Stimulated activated CD8-positive, alpha-beta memory T cell treated with anti-CD3 and anti-CD28 coated beads, Interleukin-7, amount 100 ng/mL, for 4 hours (primary cell): ENCODE data around the gene MEDAG.

Source experiments
- DNase-seq, 2 donors: peaks; one replicate each; pipeline ENCODE4 v3.0.0-alpha.2; 2020; ENCODE audit warnings: low read depth in 2 of 2

Gene MEDAG

GRCh38 chr13:30872685-30873461 lies 33.2 kb upstream of the MEDAG start:
- DNase-seq: no peak

DNA sequence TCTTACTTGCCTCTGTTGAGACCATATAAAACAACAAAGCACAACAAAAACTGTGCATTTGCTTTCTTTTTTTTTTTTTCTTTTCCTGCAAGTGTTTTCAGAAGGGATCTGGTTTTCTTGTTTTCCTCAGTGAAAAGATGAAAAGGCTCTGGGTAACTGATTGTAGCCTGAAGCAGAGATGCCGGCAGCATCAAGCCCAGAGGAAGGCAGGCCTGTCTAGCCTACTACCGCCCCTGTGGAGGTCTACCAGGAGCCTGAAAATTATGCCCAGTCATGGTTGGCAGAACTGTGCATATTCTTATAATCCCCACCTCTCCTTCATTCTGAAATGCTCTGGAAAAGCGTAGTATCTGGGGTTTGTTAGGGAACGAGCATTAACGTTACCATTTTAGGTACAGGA lies 32.6 kb upstream of the MEDAG start:
- DNase-seq: no peak

- no peak for DNase-seq
Measured at GRCh38 chr13:30874111-30874510, 32.0 kb upstream of the MEDAG start.

DNA sequence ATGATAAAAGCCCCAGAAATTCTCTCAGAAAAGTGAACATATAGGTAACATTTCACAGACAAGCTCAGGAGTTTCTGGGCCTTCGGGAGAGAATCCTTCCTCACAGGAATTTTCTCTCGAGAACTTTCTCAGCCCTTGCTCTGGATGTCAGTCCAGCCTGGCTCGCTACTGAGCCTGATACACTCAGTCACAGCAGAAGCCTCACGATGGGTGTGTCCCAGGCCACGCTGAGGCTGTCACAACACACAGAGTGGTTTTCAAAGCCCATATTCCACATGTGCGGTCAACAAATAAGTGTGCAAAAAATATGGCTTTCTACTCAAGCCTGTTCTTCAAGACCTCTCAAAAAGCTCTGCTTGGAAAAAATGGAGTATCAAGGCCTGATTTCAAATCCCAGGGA lies 31.5 kb upstream of the MEDAG start:
- DNase-seq: no peak

- DNase-seq: no peak
Measured at GRCh38 chr13:30877335-30877734, 28.7 kb upstream of the MEDAG start.

- no peak for DNase-seq
Measured at GRCh38 chr13:30880151-30880855, 25.8 kb upstream of the MEDAG start.

GRCh38 chr13:30880856-30881155 lies 25.3 kb upstream of the MEDAG start:
- no peak for DNase-seq

GRCh38 chr13:30881191-30881651 lies 24.9 kb upstream of the MEDAG start:
- no peak for DNase-seq

DNA sequence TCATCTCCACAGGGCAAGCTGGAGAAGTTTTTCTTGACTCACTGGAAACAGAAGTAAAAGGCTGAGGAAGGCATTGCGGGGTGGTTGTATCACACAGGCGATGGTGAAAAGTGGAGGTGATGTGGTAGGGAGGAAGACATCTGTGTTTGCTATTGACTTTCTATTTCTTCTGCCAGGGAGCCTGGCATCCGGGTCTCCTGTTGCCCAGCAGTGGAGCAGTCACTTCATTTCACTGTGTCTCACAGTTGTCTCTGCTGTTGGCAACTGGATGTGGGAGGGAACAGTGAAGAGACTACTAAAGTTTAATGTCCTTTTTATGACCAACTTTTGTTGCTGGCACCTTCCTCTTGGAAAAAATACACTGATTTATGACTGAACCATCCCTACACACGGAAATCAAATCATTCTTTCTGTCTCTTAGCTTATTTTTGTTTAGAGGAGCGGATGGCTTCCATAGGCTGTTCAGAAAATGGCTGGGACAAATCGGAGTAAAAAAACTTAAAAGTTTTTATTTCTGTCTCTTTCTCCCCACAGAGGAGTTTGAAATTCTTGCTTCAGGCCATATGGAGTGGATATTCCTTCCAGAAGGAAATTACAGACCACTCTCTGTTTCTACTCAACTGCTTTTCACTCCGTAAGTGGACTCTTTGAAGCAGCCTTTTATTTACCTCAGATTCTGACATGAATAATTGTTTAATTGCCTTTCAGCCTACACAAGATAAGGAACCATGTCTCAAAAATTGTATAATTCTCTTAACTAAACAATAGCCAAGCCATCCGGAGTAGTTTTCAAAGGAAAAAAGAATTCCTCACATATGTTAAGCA lies 23.8 kb upstream of the MEDAG start:
- no peak for DNase-seq

- no peak for DNase-seq
Measured at GRCh38 chr13:30882996-30883766, 22.9 kb upstream of the MEDAG start.

DNA sequence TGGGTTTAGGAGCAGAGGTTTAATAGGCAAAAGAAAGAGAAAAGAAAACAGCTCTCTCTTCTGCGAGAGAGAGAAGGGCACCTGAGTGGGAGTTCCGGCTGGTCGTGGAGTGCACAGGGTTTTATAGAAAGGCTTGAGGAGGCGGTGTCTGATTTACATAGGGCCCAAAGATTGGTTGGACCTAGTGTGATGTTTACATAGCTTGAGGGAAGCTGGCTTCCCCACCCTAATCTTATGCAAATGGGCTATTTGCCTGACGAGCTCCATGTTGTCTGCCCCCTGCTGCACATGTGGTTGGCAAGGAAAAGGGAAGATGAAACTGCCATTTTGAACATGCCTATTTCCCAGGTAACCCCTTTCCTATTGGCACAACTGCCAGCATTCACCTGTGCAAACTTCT lies 21.5 kb upstream of the MEDAG start:
- no peak for DNase-seq

DNA sequence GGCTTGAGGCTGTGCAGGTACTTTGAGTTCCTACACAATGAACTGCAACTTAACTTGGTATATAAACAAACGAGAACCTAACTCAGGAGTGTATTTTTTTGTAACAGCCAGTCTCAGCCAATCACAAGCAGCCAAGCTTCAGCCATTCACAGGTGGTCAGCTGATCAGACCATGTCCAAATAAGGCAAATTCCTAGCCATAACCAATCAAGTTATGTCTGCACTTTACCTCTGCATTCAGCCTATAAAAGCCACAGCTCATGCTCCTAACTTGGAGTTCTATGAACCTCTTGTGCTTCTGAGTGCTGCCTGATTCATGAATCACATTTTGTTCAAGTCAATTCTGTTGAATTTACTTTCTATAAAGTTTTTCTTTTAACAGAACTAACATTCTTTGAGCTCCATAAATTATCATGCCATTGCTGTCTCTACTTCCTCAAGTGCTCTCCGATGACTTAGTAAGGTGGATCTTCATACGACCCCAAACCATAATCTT lies 16.8 kb upstream of the MEDAG start:
- DNase-seq: no peak

- no peak for DNase-seq
Measured at GRCh38 chr13:30892966-30893365, 13.1 kb upstream of the MEDAG start.

- DNase-seq: no peak
Measured at GRCh38 chr13:30895773-30896172, 10.3 kb upstream of the MEDAG start.

DNA sequence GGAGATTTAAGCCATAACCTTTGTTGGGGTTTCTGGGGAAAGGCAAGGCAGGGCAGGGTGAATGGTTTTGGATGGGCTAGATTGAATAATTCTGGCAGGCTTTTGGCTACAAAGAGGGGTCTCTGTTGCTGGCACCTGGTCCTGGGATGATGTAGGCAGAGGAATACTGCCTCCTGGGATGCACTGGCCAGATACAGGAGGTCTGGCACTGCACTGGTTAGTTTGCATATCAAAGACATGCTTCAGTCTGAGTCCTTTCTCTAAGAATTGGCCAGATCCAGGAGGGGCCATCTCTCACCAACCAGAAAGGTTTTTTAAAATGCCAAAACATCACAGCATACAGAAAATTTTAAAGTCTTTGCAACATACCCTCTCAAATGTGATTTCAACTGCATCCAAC lies 8.0 kb upstream of the MEDAG start:
- DNase-seq: no peak

DNA sequence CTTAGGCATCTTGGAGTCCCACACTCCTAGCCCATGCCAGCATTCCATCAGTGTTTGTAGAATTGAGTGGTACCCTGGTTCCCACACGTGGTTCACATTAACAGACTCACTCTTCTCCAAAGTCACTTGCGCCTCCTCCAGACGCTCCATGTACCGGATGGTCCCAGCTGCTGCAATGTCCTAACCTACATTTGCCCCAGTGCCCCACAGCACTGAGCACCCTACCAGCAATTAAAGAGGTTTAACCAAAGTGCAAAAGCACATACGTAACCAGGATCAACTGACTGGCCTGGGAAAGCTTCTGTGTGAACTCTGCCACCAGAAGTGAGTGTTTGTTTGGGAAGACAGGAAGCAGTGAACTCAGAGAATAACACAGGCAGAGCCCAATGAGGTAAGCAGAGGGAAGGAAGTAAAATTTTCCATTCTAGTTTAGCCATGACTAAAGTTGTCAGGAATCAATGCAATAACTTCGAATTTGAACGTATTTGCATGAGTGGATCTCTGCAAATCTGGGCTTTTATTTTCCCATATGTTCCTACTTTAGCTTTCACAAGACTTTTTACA lies 7.3 kb upstream of the MEDAG start:
- no peak for DNase-seq

GRCh38 chr13:30900436-30900835 lies 5.6 kb upstream of the MEDAG start:
- no peak for DNase-seq

DNA sequence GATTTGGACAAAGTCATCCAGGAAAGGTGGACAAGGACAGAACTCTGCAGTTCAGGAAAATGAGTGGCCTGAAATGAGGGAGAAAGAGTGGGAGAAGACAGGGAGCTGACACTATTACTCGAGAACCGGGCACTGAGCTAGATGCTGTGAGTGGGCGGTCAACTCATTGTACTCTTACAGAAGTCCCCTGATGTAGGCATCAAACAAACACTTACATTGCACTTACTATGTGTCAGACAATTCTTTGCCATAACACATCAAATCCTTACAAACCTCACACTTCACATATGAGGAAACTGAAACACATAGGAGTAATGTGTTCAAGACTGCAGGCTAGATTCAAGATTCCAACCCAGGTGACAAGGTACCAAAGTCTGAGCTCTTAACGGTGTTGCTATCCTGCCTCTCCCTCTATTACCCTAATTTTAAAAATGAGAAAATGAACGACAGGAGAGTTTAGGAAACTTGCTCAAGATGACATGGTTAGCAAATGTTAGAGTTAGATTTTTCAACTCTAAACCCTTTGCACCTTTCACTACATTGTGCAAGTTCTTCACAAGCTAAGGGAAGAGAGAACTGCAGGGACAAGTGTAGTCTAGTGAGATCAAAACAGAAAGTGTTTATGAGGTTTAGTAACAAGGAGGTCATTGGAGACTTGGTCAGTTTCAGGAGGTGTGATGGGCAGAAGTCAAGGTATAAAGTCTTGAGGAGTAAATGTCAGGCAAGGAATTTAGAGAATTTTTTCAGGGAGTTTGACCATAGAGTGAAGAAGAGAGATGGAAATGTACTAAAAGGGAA lies 4.9 kb upstream of the MEDAG start:
- no peak for DNase-seq

DNA sequence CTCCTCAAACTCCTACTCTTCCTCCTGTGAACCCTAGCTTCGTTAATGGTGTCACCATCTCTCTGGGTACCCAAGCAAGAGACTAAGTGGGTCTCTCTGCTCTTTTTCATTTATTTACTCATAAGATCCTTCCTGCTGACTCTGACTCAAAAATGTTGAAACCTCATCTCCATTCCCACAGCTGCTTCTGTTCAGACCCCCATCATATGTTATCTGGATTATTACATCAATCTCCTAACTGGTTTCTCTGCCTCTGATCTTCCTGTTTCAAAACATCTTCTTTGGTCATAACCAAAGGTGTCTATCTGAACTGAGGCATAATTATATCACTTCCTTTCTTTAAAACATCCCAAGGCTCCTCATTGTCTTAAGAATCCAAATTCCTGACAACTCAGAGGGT lies 2.0 kb upstream of the MEDAG start:
- DNase-seq: no peak

DNA sequence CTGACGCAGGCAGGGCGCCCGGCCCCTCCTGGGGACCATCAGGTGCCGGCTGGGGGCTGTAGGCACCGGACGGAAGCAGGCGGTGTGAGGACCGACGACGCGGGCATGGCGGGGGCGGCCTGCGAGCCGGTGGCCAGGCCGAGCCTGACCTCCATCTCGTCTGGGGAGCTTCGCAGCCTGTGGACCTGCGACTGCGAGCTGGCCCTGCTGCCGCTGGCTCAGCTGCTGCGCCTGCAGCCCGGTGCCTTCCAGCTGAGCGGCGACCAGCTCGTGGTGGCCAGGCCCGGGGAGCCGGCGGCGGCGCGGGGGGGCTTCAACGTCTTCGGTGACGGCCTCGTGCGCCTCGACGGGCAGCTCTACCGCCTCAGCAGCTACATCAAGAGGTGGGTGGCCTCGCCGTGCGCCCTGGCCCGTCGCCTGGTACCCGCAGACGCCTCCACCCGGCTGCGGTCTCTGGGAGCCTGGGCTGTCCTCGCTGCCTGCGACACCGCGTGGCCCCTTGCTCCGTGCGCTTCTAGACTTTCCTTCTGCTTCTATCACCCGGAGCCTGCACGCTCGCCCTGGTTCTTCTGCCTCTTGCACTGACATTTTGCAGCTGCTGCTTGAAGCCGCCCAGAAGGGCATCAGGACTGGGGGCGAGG lies 460 bp downstream of the MEDAG start:
- DNase-seq: no peak
